NCI-H2107 treated with DMSO at 0.1 percent for 48 hours (cell line): ENCODE data around the gene MIDN.
"Not testable (repeated sequence)": the region's sequence is repeated elsewhere in the genome, so short reads cannot be mapped to it uniquely, and the experiment has no call there.

ENCODE experiments used
- DNase-seq: peaks from one replicate; lab custom pipeline; 2025; ENCODE audit not compliant: unreplicated experiment; lab: John Stamatoyannopoulos, UW

MIDN gene

GRCh38 chr19:1245494-1246264, 2.7 kb upstream of the MIDN start:
- DNase-seq = no peak

- DNase-seq = not testable (repeated sequence)
Observed at GRCh38 chr19:1246265-1247087, 1.9 kb upstream of the MIDN start.

GRCh38 chr19:1247748-1248138, 640 bp upstream of the MIDN start:
- DNase-seq = no peak

DNA sequence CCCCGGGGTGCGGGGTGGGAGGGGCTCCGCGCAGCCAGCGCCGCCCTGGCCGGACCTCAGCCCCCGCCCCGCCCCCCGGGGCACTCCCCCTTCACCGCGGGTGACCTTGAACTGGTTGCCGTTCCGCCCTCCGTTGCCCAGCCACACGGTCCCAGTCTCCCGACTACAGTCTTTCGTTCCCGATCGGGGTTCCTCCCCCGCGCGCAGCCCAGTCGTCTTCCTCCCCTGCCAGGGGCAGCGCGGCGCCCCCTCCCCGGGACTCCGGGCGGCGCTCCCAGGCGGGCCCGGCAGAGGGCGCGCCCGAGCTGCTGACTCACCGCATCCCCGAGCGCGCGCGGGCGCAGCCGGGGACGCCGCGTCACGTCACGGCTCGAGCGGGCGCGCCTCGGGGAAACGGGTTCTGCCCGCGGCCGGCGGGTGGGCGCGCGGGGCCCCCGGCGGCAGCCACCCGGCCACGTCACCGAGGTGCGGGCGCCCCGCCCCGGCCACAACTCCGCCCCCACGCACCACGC, 459 bp downstream of the MIDN start:
- no peak for DNase-seq

GRCh38 chr19:1249298-1249989, 1.1 kb downstream of the MIDN start:
- DNase-seq = peak; percentile 85

DNA sequence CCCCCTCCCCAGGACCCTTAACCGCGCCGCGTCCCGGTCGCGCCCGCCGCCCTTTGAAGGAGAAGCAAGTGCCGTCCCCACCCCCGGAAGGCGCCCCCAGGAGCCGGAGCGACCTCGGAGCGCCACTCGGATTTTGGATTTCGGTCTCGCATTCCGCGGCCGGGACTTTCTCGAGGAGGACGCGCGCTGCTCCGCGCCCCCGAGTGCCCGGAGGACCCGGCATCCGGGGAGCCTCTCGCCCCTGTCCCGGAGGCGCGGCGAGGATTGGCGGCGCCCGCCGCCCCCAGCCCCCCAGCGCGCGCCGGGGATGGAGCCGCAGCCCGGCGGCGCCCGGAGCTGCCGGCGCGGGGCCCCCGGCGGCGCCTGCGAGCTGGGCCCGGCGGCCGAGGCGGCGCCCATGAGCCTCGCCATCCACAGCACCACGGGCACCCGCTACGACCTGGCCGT, 1.6 kb downstream of the MIDN start:
- DNase-seq = no peak

GRCh38 chr19:1250437-1251260, 2.3 kb downstream of the MIDN start:
- DNase-seq = peak; percentile 32

DNA sequence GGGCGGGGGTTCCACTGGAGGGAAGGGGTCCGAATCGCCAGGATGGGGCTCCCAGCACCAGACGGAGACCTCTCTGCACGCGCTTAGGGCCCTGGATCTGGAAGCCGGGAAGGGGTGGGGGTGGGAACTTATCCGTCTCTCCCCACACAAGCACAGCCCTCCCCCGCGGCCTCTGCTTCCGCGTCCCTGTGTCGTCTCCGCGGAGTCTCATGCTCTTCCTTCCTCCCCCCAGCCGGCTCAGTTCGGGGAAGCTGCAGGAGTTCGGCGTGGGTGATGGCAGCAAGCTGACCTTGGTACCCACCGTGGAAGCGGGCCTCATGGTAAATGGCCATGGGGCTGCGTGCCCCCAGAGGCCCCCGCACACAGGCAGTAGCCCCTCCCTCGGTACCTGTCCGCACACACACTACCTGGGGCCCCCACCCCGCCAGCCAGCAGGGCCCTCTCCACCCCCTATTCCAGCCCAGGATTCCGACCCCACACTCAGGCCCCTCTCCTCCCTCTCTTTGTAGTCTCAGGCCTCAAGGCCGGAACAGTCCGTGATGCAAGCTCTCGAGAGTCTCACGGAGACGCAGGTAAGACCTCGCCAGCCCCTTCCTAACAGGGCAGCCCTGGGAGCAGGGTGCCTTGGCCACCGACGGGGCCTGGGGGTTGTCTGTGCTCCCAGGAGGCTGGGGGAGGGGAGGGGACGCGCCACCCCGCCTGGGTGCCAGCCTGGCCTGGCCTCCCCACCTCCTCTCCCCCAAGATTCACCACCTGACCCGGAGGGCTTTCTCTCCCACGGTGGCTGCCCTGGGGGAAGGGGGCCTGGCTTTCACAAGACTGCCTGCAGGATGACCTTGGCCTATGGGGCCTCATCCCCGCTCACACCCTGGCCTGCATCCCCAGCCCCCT, 3.2 kb downstream of the MIDN start:
- DNase-seq = no peak

DNA sequence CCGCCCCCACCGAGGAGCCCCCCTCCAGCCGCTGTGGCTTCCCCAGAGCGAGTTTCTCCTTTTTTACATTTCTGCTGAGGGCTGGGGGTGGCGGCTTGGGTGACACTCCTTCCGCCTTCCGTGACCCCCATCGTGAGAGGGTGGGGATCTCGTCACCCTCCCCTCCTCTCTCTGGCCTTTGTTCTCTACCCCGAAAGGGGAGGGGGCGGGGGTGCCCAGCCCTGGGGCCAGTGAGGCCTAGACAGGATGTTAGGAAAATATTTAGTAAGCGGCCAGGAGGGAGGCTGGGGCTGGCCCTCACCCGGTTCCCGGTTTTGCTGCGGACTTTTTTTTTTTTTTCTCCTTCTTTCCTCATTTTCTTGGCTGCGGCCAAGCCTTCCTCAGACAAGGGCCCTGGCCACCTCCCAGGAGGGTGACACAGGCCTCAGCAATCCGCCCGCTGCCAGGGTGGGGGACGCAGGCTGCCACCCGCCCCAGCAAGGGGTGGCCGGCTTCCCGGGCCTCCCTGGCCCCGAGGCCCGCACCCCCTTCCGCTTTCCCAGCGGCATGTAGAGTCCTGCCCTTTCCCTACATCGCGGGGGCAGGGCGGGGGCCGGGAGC, 3.9 kb downstream of the MIDN start:
- DNase-seq = no peak

DNA sequence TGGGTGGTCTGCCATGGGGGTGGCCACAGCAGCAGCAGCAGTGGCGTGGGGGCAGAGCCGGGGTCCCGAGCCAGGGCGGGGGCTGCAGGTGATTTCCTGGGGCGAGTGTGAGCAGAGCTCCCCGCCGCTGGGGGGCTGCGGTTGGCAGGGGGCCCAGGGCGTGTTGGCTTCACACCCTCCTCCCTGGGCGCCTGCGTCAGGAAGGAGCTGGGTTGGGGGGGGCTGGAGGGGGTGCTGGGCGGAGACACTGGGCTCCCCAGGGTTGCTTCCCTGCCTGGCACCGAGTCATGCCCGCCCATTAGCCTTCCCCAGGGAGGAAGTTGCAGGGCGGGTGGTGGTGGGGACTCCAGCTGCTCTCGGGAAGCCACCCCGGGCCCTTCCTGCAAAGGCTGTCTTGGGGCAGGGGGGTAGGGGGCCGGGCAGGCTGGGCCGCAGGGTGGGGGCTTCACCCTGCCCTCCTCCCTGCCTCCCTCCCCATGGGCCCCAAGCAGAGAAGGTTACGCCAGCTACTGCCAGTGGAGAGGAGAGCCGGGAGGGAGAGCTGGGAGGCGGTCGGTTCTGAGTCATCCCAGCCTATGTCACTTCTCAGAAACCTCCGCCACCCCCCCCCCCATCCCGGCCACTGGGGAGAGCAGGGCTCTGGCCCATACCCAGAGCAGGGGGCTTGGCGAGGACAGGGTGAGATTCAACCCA, 4.6 kb downstream of the MIDN start:
- DNase-seq = peak; percentile 92

DNA sequence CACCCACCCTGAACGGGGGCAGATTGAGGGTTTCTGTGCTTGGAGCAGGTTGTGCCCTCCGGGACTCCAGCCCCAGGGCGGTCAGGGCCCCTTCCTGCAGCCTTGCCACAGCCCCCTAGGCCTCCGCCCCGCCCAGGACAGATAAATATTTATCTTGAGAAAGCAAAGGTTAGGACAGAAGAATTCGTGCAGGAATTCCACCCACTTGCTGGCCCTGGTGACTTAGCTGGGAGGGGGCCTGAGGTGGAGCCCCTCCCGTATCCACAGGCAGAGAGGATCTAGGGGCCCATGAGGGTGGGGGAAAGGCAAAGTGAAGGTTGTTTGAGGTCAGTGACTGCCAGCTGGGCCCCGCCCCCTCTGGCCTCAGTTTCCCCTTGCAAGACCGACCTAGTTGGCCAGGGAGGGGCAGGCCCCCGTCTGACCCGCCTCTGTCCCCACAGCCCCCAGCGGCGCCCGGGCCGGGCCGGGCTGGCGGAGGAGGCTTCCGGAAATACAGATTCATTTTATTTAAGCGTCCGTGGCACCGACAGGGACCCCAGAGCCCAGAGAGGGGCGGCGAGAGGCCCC, 5.2 kb downstream of the MIDN start:
- DNase-seq = no peak

DNA sequence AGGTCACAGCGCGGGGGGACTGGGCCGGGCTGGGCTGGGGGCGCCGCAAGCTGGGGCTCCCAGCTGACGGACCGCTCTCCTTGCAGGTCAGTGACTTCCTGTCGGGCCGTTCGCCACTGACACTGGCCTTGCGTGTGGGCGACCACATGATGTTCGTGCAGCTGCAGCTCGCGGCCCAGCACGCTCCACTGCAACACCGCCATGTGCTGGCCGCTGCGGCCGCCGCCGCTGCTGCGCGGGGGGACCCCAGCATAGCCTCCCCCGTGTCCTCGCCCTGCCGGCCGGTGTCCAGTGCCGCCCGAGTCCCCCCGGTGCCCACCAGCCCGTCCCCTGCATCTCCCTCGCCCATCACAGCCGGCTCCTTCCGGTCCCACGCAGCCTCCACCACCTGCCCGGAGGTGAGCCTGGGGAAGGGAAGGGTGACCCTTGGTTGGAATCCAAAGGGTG, 5.7 kb downstream of the MIDN start:
- DNase-seq = no peak

GRCh38 chr19:1254530-1255185, 6.3 kb downstream of the MIDN start:
- no peak for DNase-seq

GRCh38 chr19:1255186-1256161, 7.1 kb downstream of the MIDN start:
- DNase-seq = no peak

- no peak for DNase-seq
Observed at GRCh38 chr19:1256646-1257474, 8.5 kb downstream of the MIDN start.
